ENCODE results near the gene NIF3L1. TPM values are rescaled to one million over a fixed set of nuclear protein-coding genes. Genes with fewer than 3 reads are reported as not detected.

Gene NIF3L1
- total RNA-seq, 1 donor from 2014 or later = 19.7 TPM

DNA sequence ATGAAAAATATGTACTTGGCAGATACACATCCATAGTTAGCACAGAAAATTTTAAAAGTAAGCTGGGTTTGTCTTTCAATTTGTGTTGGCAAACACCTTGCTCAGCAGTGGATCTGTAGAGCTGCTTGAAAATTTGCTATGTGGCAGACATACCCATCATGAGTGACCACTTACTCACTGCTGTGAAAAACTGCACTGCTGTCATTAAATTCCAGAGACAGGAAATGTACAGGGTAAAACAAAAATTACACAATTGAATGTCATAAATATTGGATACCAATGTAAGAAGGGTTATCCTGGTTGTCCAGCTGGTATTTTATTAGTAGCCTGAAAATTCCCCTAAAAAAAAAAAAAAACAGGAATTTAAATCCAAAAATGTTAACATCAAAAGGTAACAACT is 24.5 kb downstream of the NIF3L1 start:
- no peaks in the 10 kb centered on the region for H3K36me3 ChIP-seq (ENCODE audit: control insufficient read depth, insufficient read depth, low read length)
- no peaks in the 10 kb centered on the region for H3K27me3 ChIP-seq (ENCODE audit: control insufficient read depth, insufficient read depth, low read length)
- TF ChIP-seq, protein P1, sequence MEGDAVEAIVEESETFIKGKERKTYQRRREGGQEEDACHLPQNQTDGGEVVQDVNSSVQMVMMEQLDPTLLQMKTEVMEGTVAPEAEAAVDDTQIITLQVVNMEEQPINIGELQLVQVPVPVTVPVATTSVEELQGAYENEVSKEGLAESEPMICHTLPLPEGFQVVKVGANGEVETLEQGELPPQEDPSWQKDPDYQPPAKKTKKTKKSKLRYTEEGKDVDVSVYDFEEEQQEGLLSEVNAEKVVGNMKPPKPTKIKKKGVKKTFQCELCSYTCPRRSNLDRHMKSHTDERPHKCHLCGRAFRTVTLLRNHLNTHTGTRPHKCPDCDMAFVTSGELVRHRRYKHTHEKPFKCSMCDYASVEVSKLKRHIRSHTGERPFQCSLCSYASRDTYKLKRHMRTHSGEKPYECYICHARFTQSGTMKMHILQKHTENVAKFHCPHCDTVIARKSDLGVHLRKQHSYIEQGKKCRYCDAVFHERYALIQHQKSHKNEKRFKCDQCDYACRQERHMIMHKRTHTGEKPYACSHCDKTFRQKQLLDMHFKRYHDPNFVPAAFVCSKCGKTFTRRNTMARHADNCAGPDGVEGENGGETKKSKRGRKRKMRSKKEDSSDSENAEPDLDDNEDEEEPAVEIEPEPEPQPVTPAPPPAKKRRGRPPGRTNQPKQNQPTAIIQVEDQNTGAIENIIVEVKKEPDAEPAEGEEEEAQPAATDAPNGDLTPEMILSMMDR (IDR thresholded peaks at IDR 0.05; ENCODE audit: insufficient read depth, low read length, poor library complexity, severe bottlenecking) = no peak
- no peak overlapping the region for H3K4me3 ChIP-seq (ENCODE audit: low read depth, low read length)
- DNase-seq (ENCODE audit: low read depth) = no peak

DNA sequence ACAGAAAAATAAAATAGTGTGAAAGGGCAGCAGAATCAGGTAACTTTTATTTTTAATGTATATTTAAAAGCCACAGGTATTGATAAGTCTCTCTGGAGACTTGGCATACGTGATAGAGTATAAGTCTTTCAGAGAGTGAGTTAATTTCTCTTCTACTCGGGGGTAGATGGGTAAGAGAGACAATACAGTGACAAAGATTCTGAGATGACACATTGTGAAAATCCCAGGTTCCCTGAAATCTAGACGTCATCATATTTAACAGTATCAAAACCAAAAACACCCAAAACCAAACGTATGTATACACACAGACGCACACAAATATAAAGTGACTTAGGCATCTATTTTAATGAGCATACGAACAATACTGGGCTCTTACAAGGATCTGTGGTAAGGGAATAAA is 33.3 kb downstream of the NIF3L1 start:
- Histone ChIP-seq H3K36me3 (ENCODE audit: control insufficient read depth, insufficient read depth, low read length) (peaks cover 1% of the 10 kb centered on the region), H3K27me3 (ENCODE audit: control insufficient read depth, insufficient read depth, low read length) (no peaks in the 10 kb centered on the region), H3K4me3 (ENCODE audit: low read depth, low read length) (no peak overlapping the region)
- no peak for DNase-seq (ENCODE audit: low read depth)
- TF ChIP-seq, protein P1 (IDR thresholded peaks at IDR 0.05; ENCODE audit: insufficient read depth, low read length, poor library complexity, severe bottlenecking) = no peak

DNA sequence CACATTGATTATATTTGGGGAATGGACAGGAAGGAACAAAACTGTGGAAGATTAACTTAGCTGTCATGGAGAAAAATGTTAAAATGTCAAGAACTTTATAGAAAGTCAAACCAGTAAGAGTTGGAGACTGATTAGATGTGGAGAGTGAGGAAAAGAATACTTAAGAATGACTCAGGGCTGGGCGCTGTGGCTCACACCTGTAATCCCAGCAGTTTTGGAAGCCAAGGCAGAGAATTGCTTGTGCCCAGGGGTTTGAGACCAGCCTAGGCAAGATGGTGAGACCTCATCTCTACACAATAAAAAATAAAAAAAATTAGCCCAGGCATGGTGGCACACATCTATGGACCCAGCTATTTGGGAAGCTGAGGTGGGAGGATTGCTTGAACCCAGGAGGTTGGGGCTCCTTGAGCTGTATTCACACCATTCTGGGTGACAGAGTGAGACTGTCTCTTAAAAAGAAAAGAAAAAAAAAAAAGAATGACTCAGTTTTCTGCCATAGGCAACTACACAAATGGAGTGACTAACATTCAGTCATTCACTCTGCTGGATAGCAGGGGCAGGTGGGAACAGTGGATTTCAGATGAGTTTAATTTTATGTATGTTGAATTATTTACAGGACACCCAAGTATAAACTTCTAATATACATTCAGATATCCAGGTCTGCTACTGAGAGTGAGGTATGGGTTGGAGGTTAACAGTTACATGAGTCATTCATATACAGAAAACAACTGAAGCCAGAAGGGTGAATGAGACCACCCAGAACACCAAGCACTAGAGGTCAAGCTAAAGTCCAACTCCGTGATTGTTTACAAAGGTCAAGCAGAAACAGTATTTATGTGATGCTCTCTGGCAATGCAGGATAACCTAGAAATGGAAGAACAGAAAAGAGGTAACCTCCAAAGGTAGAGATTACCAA is 40.4 kb downstream of the NIF3L1 start:
- Histone ChIP-seq H3K36me3 (ENCODE audit: control insufficient read depth, insufficient read depth, low read length) (no peaks in the 10 kb centered on the region), H3K4me3 (ENCODE audit: low read depth, low read length) (no peak overlapping the region), H3K27me3 (ENCODE audit: control insufficient read depth, insufficient read depth, low read length) (no peaks in the 10 kb centered on the region)
- DNase-seq (ENCODE audit: low read depth) = no peak
- TF ChIP-seq, protein P1 (IDR thresholded peaks at IDR 0.05; ENCODE audit: insufficient read depth, low read length, poor library complexity, severe bottlenecking) = no peak

DNA sequence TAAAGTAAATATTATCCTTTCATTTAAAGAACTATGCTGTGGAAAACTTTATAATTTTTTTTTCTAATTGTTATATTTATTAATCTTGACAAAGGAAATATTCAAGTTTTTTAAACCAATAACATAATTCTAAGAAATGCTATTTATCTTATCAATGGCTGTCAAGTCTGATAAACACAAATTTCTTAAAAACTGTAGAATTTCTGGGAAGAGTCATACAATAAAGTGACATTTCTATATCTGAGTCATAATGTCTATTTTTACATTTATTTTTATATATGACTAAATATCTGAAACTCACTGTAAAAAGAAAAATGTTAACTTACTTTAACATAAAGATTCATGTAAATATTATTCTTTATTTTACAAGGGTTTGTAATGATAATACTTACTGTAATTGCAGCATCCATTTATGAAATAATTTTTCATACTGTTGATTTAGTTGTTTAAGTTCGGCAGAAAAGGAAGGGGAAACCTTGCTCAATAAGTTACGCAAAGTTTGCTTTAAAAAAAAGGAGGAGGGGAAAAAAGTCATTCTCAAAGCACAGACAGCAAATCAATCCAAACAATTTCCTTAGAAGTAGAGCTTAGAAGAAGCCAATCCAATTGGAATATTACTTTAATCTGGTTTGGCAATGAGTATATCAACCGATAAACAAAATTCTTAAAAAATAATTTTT is 41.9 kb downstream of the NIF3L1 start:
- no peak for DNase-seq (ENCODE audit: low read depth)
- H3K4me3 ChIP-seq (ENCODE audit: low read depth, low read length) = no peak overlapping the region
- TF ChIP-seq, protein P1 (IDR thresholded peaks at IDR 0.05; ENCODE audit: insufficient read depth, low read length, poor library complexity, severe bottlenecking) = no peak
- no peaks in the 10 kb centered on the region for H3K27me3 ChIP-seq (ENCODE audit: control insufficient read depth, insufficient read depth, low read length)
- no peaks in the 10 kb centered on the region for H3K36me3 ChIP-seq (ENCODE audit: control insufficient read depth, insufficient read depth, low read length)

DNA sequence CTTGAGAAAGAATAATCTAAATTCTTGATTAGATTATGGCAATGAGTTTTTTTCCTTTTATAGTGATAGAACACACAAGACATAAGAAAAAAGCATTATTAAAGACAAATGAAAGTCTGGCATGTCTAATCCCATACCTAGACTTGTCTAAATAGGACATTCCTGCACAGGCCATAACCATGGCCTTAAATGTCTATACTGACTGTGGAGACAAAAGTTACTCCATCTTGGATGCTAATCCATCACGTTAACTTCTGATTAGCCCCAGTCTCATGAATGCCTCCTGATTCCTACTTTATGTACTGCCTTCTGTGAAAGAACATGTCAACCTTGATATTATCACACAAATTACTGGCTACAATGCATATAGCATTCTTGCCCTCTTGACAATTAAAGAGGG is 50.7 kb downstream of the NIF3L1 start:
- no peak for DNase-seq (ENCODE audit: low read depth)
- TF ChIP-seq, protein P1 (IDR thresholded peaks at IDR 0.05; ENCODE audit: insufficient read depth, low read length, poor library complexity, severe bottlenecking) = no peak
- Histone ChIP-seq H3K27me3 (ENCODE audit: control insufficient read depth, insufficient read depth, low read length) (no peaks in the 10 kb centered on the region), H3K4me3 (ENCODE audit: low read depth, low read length) (no peak overlapping the region), H3K36me3 (ENCODE audit: control insufficient read depth, insufficient read depth, low read length) (no peaks in the 10 kb centered on the region)

All from kidney epithelial cell (primary cell).